OCI-LY3 (cell line): ENCODE results near the gene UFSP1.

ENCODE experiments used
- EZH2phosphoT487 ChIP-seq: fragments of 200-600 bp; shearing (Covaris generic); IDR thresholded peaks from 2 replicates; pipeline ENCODE4 v1.6.1; 2018; ENCODE audit warnings: antibody characterized with exemption, mixed run types, low read depth
- TF ChIP-seq, protein P1 (sequence below): fragments of 200-600, 300-600 bp; sonication (generic); IDR thresholded peaks from 2 replicates; pipeline ENCODE4 v1.5.1; 2014; ENCODE audit warnings: antibody characterized with exemption, low read length, low read depth

- TF ChIP-seq EZH2phosphoT487, result no peak
- TF ChIP-seq, protein P1, sequence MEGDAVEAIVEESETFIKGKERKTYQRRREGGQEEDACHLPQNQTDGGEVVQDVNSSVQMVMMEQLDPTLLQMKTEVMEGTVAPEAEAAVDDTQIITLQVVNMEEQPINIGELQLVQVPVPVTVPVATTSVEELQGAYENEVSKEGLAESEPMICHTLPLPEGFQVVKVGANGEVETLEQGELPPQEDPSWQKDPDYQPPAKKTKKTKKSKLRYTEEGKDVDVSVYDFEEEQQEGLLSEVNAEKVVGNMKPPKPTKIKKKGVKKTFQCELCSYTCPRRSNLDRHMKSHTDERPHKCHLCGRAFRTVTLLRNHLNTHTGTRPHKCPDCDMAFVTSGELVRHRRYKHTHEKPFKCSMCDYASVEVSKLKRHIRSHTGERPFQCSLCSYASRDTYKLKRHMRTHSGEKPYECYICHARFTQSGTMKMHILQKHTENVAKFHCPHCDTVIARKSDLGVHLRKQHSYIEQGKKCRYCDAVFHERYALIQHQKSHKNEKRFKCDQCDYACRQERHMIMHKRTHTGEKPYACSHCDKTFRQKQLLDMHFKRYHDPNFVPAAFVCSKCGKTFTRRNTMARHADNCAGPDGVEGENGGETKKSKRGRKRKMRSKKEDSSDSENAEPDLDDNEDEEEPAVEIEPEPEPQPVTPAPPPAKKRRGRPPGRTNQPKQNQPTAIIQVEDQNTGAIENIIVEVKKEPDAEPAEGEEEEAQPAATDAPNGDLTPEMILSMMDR, result no peak
These were observed 22.3 kb downstream of the UFSP1 start, which contains the start of gene TRIP6 for GRCh38 chr7:100867040-100867775.
